ENCODE data around the gene PHKG2.

GRCh38 chr16:30738984-30739951 lies 9.0 kb upstream of the PHKG2 start:
- TF ChIP-seq CTCF (conservative IDR thresholded peaks at IDR 0.05) (no peak), ZFX (IDR thresholded peaks at IDR 0.05) (no peak)
